PFSK-1 (cell line): ENCODE data around the gene SLC16A6.

ENCODE experiments used
- FOXP2 ChIP-seq: optimal IDR thresholded peaks from 2 replicates; pipeline ENCODE3; 2011; ENCODE audit warnings: borderline replicate concordance, control low read depth, inconsistent platforms; ENCODE audit not compliant: insufficient read depth; ENCODE audit errors: extremely low read length, extremely low read depth
- POLR2AphosphoS5 ChIP-seq: IDR thresholded peaks from 2 replicates; pipeline ENCODE4 v1.6.1; 2012; ENCODE audit warnings: low read depth, mild to moderate bottlenecking, control low read depth, low read length, moderate library complexity
- SIN3A ChIP-seq: IDR thresholded peaks from 2 replicates; pipeline ENCODE4 v1.6.1; 2012; ENCODE audit warnings: mild to moderate bottlenecking, low read length, moderate library complexity, borderline replicate concordance; ENCODE audit not compliant: insufficient read depth
- TAF1 ChIP-seq: IDR thresholded peaks from 2 replicates; pipeline ENCODE4 v1.6.1; 2012; ENCODE audit warnings: low read length, control low read depth, borderline replicate concordance; ENCODE audit not compliant: insufficient read depth
- TF ChIP-seq, protein P1 (sequence below), 2 experiments: IDR thresholded peaks; 2 replicates each; pipeline versions ENCODE4 v1.6.1 to v1.8.0; 2011 to 2012; ENCODE audit warnings: low read depth in 2 of 2, low read length in 2 of 2, control low read depth in 1 of 2, inconsistent platforms in 1 of 2, mild to moderate bottlenecking in 1 of 2, moderate library complexity in 1 of 2; ENCODE audit not compliant: insufficient read depth in 1 of 2

DNA sequence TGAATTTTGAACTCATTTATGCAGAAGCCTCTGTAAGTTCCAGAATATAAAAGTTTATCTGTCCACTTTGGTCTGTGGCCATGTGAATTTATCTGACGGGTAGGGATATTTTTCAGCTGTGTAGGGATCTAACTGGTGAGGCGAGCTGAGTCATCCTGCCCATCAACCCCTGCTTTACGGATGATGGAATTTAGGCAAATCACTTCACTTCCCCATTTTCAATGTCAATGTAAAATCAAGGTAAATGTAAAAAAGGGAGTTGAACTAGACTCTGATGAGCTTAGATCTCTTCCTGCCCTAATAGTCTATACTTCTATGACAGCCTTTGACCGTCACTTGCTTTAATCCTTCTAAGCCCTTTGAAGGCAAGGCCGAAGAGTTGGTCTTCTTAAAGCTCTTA lies 2.6 kb downstream of the SLC16A6 start:
- no peak for TF ChIP-seq POLR2AphosphoS5
- TF ChIP-seq, protein P1, sequence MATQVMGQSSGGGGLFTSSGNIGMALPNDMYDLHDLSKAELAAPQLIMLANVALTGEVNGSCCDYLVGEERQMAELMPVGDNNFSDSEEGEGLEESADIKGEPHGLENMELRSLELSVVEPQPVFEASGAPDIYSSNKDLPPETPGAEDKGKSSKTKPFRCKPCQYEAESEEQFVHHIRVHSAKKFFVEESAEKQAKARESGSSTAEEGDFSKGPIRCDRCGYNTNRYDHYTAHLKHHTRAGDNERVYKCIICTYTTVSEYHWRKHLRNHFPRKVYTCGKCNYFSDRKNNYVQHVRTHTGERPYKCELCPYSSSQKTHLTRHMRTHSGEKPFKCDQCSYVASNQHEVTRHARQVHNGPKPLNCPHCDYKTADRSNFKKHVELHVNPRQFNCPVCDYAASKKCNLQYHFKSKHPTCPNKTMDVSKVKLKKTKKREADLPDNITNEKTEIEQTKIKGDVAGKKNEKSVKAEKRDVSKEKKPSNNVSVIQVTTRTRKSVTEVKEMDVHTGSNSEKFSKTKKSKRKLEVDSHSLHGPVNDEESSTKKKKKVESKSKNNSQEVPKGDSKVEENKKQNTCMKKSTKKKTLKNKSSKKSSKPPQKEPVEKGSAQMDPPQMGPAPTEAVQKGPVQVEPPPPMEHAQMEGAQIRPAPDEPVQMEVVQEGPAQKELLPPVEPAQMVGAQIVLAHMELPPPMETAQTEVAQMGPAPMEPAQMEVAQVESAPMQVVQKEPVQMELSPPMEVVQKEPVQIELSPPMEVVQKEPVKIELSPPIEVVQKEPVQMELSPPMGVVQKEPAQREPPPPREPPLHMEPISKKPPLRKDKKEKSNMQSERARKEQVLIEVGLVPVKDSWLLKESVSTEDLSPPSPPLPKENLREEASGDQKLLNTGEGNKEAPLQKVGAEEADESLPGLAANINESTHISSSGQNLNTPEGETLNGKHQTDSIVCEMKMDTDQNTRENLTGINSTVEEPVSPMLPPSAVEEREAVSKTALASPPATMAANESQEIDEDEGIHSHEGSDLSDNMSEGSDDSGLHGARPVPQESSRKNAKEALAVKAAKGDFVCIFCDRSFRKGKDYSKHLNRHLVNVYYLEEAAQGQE (IDR thresholded peaks at IDR 0.05; ENCODE audit: insufficient read depth in 1 of 2, low read depth in 2 of 2, low read length in 2 of 2), result no peak
- TF ChIP-seq FOXP2, result no peak
- no peak for TF ChIP-seq SIN3A
- no peak for TF ChIP-seq TAF1
